ENCODE results near the gene ADIPOR2.

The ADIPOR2 gene

DNA sequence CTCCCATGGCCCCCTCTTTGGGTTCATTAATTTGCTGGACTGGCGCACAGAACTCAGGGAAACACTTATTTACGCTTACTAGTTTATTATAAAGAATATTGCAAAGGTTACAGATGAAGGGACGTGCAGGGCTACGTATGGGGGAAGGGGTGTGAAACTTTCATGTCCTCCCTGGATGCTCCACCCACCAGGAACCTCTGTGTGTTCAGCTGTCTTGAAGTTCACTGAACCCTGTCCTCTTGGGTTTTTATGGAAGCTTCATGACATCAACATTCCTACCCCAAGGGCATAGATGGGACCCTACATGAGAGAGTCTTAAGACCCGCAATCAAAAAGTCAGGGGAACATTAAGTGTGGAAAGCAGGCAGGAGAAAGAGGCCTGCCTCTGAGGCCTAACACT lies 58.1 kb downstream of the ADIPOR2 start:
- H3K4me3 ChIP-seq: no peak overlapping the region
- DNase-seq: no peak
- peaks cover 0 to under 1% (median 0%) of the 10 kb centered on the region in 3 donors for H3K36me3 ChIP-seq
- H3K27me3 ChIP-seq: no peaks in the 10 kb centered on the region
- no peak overlapping the region for H3K27ac ChIP-seq
- TF ChIP-seq, protein P1, sequence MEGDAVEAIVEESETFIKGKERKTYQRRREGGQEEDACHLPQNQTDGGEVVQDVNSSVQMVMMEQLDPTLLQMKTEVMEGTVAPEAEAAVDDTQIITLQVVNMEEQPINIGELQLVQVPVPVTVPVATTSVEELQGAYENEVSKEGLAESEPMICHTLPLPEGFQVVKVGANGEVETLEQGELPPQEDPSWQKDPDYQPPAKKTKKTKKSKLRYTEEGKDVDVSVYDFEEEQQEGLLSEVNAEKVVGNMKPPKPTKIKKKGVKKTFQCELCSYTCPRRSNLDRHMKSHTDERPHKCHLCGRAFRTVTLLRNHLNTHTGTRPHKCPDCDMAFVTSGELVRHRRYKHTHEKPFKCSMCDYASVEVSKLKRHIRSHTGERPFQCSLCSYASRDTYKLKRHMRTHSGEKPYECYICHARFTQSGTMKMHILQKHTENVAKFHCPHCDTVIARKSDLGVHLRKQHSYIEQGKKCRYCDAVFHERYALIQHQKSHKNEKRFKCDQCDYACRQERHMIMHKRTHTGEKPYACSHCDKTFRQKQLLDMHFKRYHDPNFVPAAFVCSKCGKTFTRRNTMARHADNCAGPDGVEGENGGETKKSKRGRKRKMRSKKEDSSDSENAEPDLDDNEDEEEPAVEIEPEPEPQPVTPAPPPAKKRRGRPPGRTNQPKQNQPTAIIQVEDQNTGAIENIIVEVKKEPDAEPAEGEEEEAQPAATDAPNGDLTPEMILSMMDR (IDR thresholded peaks at IDR 0.05): no peak
- no peaks in the 10 kb centered on the region for H3K4me1 ChIP-seq
- intact Hi-C loops (cut with DNase I; ENCODE audit: low total_unique reads): no loop called here
- H3K9me3 ChIP-seq: peaks cover 0 to 13% (median 0%) of the 10 kb centered on the region in 3 donors

- Histone ChIP-seq H3K9me3 (peaks cover 0 to 13% (median 0%) of the 10 kb centered on the region in 3 donors), H3K27me3 (no peaks in the 10 kb centered on the region), H3K4me3 (no peak overlapping the region), H3K4me1 (no peaks in the 10 kb centered on the region), H3K27ac (no peak overlapping the region), H3K36me3 (peaks cover 10 to 13% (median 12%) of the 10 kb centered on the region in 3 donors)
- DNase-seq: no peak
- TF ChIP-seq, protein P1 (IDR thresholded peaks at IDR 0.05): no peak
- intact Hi-C loops (cut with DNase I; ENCODE audit: low total_unique reads): no loop called here
Measured at GRCh38 chr12:1750300-1750699, 59.4 kb downstream of the ADIPOR2 start.

GRCh38 chr12:1758376-1758775 lies 67.5 kb downstream of the ADIPOR2 start:
- intact Hi-C loops (cut with DNase I; ENCODE audit: low total_unique reads): no loop called here
- DNase-seq: no peak
- Histone ChIP-seq H3K36me3 (peaks cover 13 to 21% (median 18%) of the 10 kb centered on the region in 3 donors), H3K27ac (no peak overlapping the region), H3K4me3 (no peak overlapping the region), H3K4me1 (peaks cover 0 to 23% (median 1%) of the 10 kb centered on the region in 4 donors), H3K27me3 (no peaks in the 10 kb centered on the region), H3K9me3 (no peaks in the 10 kb centered on the region)
- TF ChIP-seq, protein P1 (IDR thresholded peaks at IDR 0.05): no peak

DNA sequence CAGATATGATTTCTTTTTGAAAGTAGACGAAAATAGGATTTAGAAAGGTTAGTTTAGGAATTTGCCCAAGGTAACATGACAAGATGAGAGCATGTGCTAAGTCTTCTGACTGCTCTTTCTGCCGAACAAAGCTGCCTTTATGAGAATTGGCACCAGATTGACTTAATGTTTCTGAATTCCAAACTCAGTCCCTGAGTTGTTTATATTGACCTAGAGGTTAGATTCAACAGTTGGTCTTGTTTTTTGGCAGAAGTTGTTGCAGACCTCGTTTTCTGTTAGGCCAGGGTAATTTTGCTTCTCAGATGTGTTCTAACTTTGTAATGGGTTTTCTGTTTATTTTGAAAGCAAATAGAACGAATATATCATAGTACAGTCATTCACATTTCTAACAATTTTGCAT lies 68.0 kb downstream of the ADIPOR2 start:
- Histone ChIP-seq H3K4me3 (no peak overlapping the region), H3K27ac (no peak overlapping the region), H3K27me3 (no peaks in the 10 kb centered on the region), H3K36me3 (peaks cover 13 to 21% (median 18%) of the 10 kb centered on the region in 3 donors), H3K9me3 (no peaks in the 10 kb centered on the region), H3K4me1 (peaks cover 0 to 23% (median 1%) of the 10 kb centered on the region in 4 donors)
- TF ChIP-seq, protein P1 (IDR thresholded peaks at IDR 0.05): no peak
- no peak for DNase-seq
- intact Hi-C loops (cut with DNase I; ENCODE audit: low total_unique reads): no loop called here

GRCh38 chr12:1760566-1761382 lies 69.9 kb downstream of the ADIPOR2 start:
- intact Hi-C loops (cut with DNase I; ENCODE audit: low total_unique reads): no loop called here
- H3K27ac ChIP-seq: no peak overlapping the region
- no peak overlapping the region for H3K4me3 ChIP-seq
- no peaks in the 10 kb centered on the region for H3K27me3 ChIP-seq
- H3K9me3 ChIP-seq: no peaks in the 10 kb centered on the region
- H3K36me3 ChIP-seq: peaks cover 0 to 9% (median 4%) of the 10 kb centered on the region in 3 donors
- TF ChIP-seq, protein P1 (IDR thresholded peaks at IDR 0.05): no peak
- peaks cover 0 to 24% (median 1%) of the 10 kb centered on the region in 4 donors for H3K4me1 ChIP-seq
- no peak for DNase-seq
